DLD1 (cell line): Measurements from ENCODE around the gene PLA2G6.
"Not testable (repeated sequence)": the region's sequence is repeated elsewhere in the genome, so short reads cannot be mapped to it uniquely, and the experiment has no call there.

Experiments used
- in situ Hi-C: cut with HindIII; loops from 2 replicates; pipeline ENCODE4 v1.10.0; 2017; ENCODE audit warnings: low sequenced_read_pairs

PLA2G6 gene

GRCh38 chr22:38170469-38170868 is 11.2 kb downstream of the PLA2G6 start:
- in situ Hi-C loops: no loop called here

GRCh38 chr22:38169116-38169515 is 12.5 kb downstream of the PLA2G6 start:
- in situ Hi-C loops: no loop called here

GRCh38 chr22:38167988-38168407 is 13.6 kb downstream of the PLA2G6 start:
- in situ Hi-C loops: no loop called here

GRCh38 chr22:38165922-38166593 is 15.6 kb downstream of the PLA2G6 start:
- in situ Hi-C loops: no loop called here

GRCh38 chr22:38164551-38164918 is 17.1 kb downstream of the PLA2G6 start:
- in situ Hi-C loops: no loop called here

- in situ Hi-C loops: no loop called here
These were observed 17.6 kb downstream of the PLA2G6 start for GRCh38 chr22:38163844-38164550.

- in situ Hi-C loops: no loop called here
These were observed 18.5 kb downstream of the PLA2G6 start for GRCh38 chr22:38162881-38163843.

- in situ Hi-C loops: no loop called here
These were observed 25.9 kb downstream of the PLA2G6 start for GRCh38 chr22:38155703-38156102.

- in situ Hi-C loops: not testable (repeated sequence)
These were observed 27.1 kb downstream of the PLA2G6 start for GRCh38 chr22:38154563-38154915.

- in situ Hi-C loops: no loop called here
These were observed 27.6 kb downstream of the PLA2G6 start for GRCh38 chr22:38153821-38154562.

- in situ Hi-C loops: no loop called here
These were observed 30.5 kb downstream of the PLA2G6 start for GRCh38 chr22:38151126-38151500.

- in situ Hi-C loops: no loop called here
These were observed 33.4 kb downstream of the PLA2G6 start for GRCh38 chr22:38148245-38148644.

- in situ Hi-C loops: not testable (repeated sequence)
These were observed 35.5 kb downstream of the PLA2G6 start for GRCh38 chr22:38146166-38146565.

- in situ Hi-C loops: no loop called here
These were observed 37.6 kb downstream of the PLA2G6 start for GRCh38 chr22:38144025-38144405.

GRCh38 chr22:38142606-38143005 is 39.0 kb downstream of the PLA2G6 start:
- in situ Hi-C loops: no loop called here

- in situ Hi-C loops: no loop called here
These were observed 40.2 kb downstream of the PLA2G6 start for GRCh38 chr22:38141217-38141973.

GRCh38 chr22:38139901-38140300 is 41.7 kb downstream of the PLA2G6 start:
- in situ Hi-C loops: no loop called here

- in situ Hi-C loops: no loop called here
These were observed 42.7 kb downstream of the PLA2G6 start for GRCh38 chr22:38138961-38139360.

- in situ Hi-C loops: no loop called here
These were observed 43.5 kb downstream of the PLA2G6 start for GRCh38 chr22:38137876-38138687.
